T-helper 1 cell treated with Interleukin-12 subunit alpha and Interleukin-12 subunit beta and Interleukin-4 antibody, amounts not matched to agents 30 μg/mL and 1 μg/mL, for 36 hours (primary cell): ENCODE results near the gene FAM98B.
A peak's percentile ranks its signal among the peaks of the same experiment; 100 is the strongest.

Source experiments
- H3K27ac Mint-ChIP-seq: one replicate; pipeline ENCODE4 v1.8.0; 2021; ENCODE audit warnings: mild to moderate bottlenecking, mixed read lengths
- H3K27me3 Mint-ChIP-seq: one replicate; pipeline ENCODE4 v1.8.0; 2021; ENCODE audit warnings: low read depth, mixed read lengths
- H3K36me3 Mint-ChIP-seq: one replicate; pipeline ENCODE4 v1.8.0; 2021; ENCODE audit warnings: low read depth, mixed read lengths
- H3K4me1 Mint-ChIP-seq: one replicate; pipeline ENCODE4 v1.8.0; 2021; ENCODE audit warnings: low read depth, mixed read lengths
- H3K4me3 Mint-ChIP-seq: one replicate; pipeline ENCODE4 v1.8.0; 2021; ENCODE audit warnings: mild to moderate bottlenecking, moderate library complexity, mixed read lengths
- H3K9me3 Mint-ChIP-seq: one replicate; pipeline ENCODE4 v1.8.0; 2021; ENCODE audit warnings: mixed read lengths

FAM98B gene

DNA sequence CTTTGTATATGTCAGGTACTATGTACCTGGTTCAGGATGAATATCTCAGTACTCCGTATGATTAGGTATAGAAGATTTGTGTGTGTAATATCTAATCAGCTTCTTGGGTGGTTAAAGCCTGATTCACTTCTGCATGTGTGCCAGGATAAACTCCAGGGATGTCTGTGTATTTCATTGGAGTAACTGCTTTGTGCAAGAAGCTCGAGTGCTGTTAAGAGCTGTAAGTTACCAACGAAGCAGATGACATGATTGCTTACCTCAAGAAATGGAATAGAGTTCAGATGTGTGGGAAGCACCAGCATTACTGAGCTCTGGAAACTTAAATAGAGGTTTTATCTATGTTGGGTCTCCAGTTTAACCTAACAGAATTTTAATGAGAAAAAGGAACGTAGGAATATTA lies 23.7 kb downstream of the FAM98B start:
- Mint-ChIP-seq H3K4me3 (no peak overlapping the region), H3K27ac (no peak overlapping the region), H3K27me3 (no peaks in the 10 kb centered on the region), H3K9me3 (no peaks in the 10 kb centered on the region), H3K36me3 (peaks cover 31% of the 10 kb centered on the region), H3K4me1 (peaks cover 27% of the 10 kb centered on the region)

- no peaks in the 10 kb centered on the region for H3K27me3 Mint-ChIP-seq
- H3K4me3 Mint-ChIP-seq, result no peak overlapping the region
- no peak overlapping the region for H3K27ac Mint-ChIP-seq
- peaks cover 31% of the 10 kb centered on the region for H3K36me3 Mint-ChIP-seq
- H3K9me3 Mint-ChIP-seq, result no peaks in the 10 kb centered on the region
- peaks cover 27% of the 10 kb centered on the region for H3K4me1 Mint-ChIP-seq
These were observed 25.3 kb downstream of the FAM98B start for GRCh38 chr15:38479266-38479665.

DNA sequence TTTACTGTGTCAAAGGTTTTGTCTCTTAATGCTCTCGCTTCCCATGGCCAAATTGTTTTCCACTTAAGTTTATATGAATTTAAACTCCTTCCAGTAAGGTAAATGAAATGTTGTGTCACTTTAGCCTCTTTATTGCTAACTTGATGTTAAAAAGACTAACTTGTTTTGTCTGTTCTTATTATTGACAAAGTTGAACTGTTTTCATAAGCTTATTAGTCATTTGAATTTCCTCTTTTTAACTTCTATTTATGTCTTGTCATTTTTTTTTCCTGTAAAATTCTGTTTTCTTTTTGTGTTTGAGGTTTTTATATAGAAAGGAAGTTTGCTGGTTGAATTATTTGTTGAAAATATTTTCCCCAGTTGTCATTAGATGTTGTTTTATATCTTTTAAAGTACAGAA lies 25.8 kb downstream of the FAM98B start:
- H3K27me3 Mint-ChIP-seq, result no peaks in the 10 kb centered on the region
- no peak overlapping the region for H3K27ac Mint-ChIP-seq
- peaks cover 23% of the 10 kb centered on the region for H3K4me1 Mint-ChIP-seq
- H3K36me3 Mint-ChIP-seq, result peaks cover 30% of the 10 kb centered on the region
- H3K9me3 Mint-ChIP-seq, result no peaks in the 10 kb centered on the region
- no peak overlapping the region for H3K4me3 Mint-ChIP-seq

DNA sequence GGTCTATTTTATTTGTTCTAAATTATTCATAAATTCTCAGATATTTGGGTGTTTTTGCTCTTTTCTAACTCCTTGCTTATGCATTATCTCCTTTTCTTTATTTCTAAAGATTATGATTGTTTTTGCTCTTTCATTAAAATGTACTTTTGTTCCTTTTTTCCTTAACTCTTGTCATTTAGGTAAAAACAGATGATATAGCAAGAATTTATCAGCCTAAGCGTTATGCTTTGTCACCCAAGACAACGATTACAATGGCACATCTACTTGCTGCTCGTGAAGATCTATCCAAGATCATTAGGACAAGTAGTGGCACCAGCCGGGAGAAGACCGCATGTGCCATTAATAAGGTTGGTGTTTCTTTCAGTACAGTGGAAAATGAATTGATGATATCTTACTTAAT lies 27.2 kb downstream of the FAM98B start:
- peaks cover 36% of the 10 kb centered on the region for H3K36me3 Mint-ChIP-seq
- H3K27ac Mint-ChIP-seq, result peak overlapping the region; percentile 34
- peaks cover 22% of the 10 kb centered on the region for H3K4me1 Mint-ChIP-seq
- H3K9me3 Mint-ChIP-seq, result no peaks in the 10 kb centered on the region
- H3K4me3 Mint-ChIP-seq, result no peak overlapping the region
- no peaks in the 10 kb centered on the region for H3K27me3 Mint-ChIP-seq

- peak overlapping the region; percentile 34 for H3K27ac Mint-ChIP-seq
These were observed 27.8 kb downstream of the FAM98B start for GRCh38 chr15:38481761-38482160.

GRCh38 chr15:38482572-38482971 lies 28.6 kb downstream of the FAM98B start:
- Mint-ChIP-seq H3K9me3 (no peaks in the 10 kb centered on the region), H3K4me3 (no peak overlapping the region), H3K4me1 (peaks cover 28% of the 10 kb centered on the region), H3K36me3 (peaks cover 37% of the 10 kb centered on the region), H3K27ac (peak overlapping the region; percentile 53), H3K27me3 (no peaks in the 10 kb centered on the region)

More at GRCh38 chr15:38481761-38482160, 27.8 kb downstream of the FAM98B start:
- H3K27me3 Mint-ChIP-seq, result no peaks in the 10 kb centered on the region
- no peak overlapping the region for H3K4me3 Mint-ChIP-seq
- peaks cover 36% of the 10 kb centered on the region for H3K36me3 Mint-ChIP-seq
- H3K9me3 Mint-ChIP-seq, result no peaks in the 10 kb centered on the region
- H3K4me1 Mint-ChIP-seq, result peaks cover 24% of the 10 kb centered on the region

GRCh38 chr15:38486936-38487335 lies 33.0 kb downstream of the FAM98B start:
- H3K4me1 Mint-ChIP-seq, result peaks cover 28% of the 10 kb centered on the region
- peaks cover 48% of the 10 kb centered on the region for H3K36me3 Mint-ChIP-seq
- H3K27ac Mint-ChIP-seq, result peak overlapping the region; percentile 69
- H3K4me3 Mint-ChIP-seq, result peak overlapping the region; percentile 38
- H3K27me3 Mint-ChIP-seq, result no peaks in the 10 kb centered on the region
- no peaks in the 10 kb centered on the region for H3K9me3 Mint-ChIP-seq

DNA sequence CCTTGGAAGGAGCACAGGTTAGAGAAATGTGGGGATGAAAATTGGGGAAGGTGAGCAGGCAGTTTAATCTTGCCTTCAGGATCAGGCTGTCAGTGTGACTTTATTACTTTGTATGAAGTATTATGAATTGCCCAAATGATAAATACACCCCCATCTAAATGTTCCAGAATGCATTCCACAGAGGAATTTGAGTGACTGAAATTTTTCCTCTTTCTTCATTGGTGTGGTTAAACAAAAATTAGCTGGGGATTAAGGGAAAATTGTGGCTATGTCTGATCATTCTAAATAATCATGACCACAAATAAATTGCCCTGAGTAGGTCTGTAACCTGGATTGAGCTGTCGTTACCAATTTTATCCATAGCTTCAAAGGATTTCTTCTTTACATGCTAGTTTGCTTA lies 33.5 kb downstream of the FAM98B start:
- peaks cover 45% of the 10 kb centered on the region for H3K36me3 Mint-ChIP-seq
- H3K27ac Mint-ChIP-seq, result peak overlapping the region; percentile 69
- H3K4me1 Mint-ChIP-seq, result peaks cover 27% of the 10 kb centered on the region
- peak overlapping the region; percentile 38 for H3K4me3 Mint-ChIP-seq
- H3K9me3 Mint-ChIP-seq, result no peaks in the 10 kb centered on the region
- no peaks in the 10 kb centered on the region for H3K27me3 Mint-ChIP-seq

GRCh38 chr15:38490242-38490922 lies 36.5 kb downstream of the FAM98B start:
- no peaks in the 10 kb centered on the region for H3K9me3 Mint-ChIP-seq
- H3K4me1 Mint-ChIP-seq, result peaks cover 27% of the 10 kb centered on the region
- H3K4me3 Mint-ChIP-seq, result no peak overlapping the region
- peak overlapping the region; percentile 41 for H3K27ac Mint-ChIP-seq
- no peaks in the 10 kb centered on the region for H3K27me3 Mint-ChIP-seq
- H3K36me3 Mint-ChIP-seq, result peaks cover 58% of the 10 kb centered on the region

- H3K9me3 Mint-ChIP-seq, result peaks cover 8% of the 10 kb centered on the region
- H3K4me3 Mint-ChIP-seq, result no peak overlapping the region
- H3K27ac Mint-ChIP-seq, result peak overlapping the region; percentile 60
- peaks cover 33% of the 10 kb centered on the region for H3K4me1 Mint-ChIP-seq
- H3K36me3 Mint-ChIP-seq, result peaks cover 70% of the 10 kb centered on the region
- no peaks in the 10 kb centered on the region for H3K27me3 Mint-ChIP-seq
These were observed 42.2 kb downstream of the FAM98B start for GRCh38 chr15:38496151-38496550.

GRCh38 chr15:38499651-38500050 lies 45.7 kb downstream of the FAM98B start:
- peak overlapping the region; percentile 68 for H3K27ac Mint-ChIP-seq

DNA sequence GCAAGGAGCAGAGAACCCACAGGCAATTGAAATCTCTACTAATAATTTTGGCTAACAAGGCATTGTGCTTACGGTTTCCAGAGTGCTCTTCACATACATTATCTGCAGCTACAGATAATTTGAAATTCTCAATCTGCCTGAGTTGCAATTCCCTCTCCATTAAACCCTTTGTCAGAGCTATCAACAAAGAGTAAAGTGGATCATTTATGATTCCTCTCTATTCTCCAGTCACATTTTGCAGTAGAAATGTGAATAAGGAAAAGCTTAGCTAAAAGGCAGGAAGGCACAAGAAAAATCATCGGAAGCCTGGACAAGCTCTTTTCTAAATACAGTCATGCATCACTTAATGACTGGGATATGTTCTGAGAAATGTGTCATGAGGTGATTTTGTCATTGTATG lies 49.6 kb downstream of the FAM98B start:
- peaks cover 91% of the 10 kb centered on the region for H3K36me3 Mint-ChIP-seq

More at GRCh38 chr15:38499651-38500050, 45.7 kb downstream of the FAM98B start:
- Mint-ChIP-seq H3K4me3 (no peak overlapping the region), H3K36me3 (peaks cover 84% of the 10 kb centered on the region), H3K4me1 (peaks cover 27% of the 10 kb centered on the region), H3K9me3 (peaks cover 13% of the 10 kb centered on the region), H3K27me3 (no peaks in the 10 kb centered on the region)

DNA sequence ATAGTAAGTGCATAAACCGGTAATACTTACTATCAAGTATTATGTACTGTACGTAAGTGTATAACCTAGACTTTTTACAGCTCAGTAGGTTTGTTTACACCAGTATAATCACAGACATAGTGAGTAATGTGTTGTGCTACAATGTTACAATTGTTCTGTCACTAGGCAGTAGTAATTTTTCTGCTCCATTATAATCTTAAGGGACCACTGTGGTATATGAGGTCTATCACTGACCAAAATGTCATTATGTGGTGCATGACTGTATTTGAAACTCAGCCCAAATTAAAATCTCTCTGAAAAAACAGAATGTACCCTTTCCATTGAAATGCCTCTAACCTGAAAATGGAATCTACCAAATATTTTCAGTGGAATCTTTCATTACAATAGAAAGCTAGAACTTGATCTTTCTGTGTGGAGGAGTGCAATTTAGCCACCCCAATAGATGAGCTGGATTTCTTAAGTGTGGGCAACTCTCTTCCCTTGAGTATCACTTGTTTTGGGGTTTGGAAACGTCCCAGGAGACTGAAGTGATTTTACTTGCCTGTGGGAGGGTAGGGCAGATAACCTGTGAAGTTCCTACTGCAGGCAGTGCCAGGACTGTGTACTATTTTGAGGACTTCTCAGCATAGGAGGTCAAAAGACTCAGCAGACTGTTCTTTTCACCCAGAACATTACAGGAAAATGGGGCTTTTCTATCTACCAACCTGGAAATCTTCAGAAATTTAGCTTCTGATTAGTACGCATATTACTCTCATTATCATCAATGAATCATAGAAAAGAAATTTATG lies 50.9 kb downstream of the FAM98B start:
- Mint-ChIP-seq H3K4me3 (no peak overlapping the region), H3K4me1 (peaks cover 29% of the 10 kb centered on the region), H3K9me3 (peaks cover 11% of the 10 kb centered on the region), H3K36me3 (peaks cover 84% of the 10 kb centered on the region), H3K27ac (peak overlapping the region; percentile 55), H3K27me3 (no peaks in the 10 kb centered on the region)

More for the DNA sequence above, 49.6 kb downstream of the FAM98B start:
- Mint-ChIP-seq H3K4me1 (peaks cover 29% of the 10 kb centered on the region), H3K27me3 (no peaks in the 10 kb centered on the region), H3K27ac (no peak overlapping the region), H3K4me3 (no peak overlapping the region), H3K9me3 (peaks cover 13% of the 10 kb centered on the region)

GRCh38 chr15:38506997-38507396 lies 53.1 kb downstream of the FAM98B start:
- Mint-ChIP-seq H3K4me1 (peaks cover 43% of the 10 kb centered on the region), H3K9me3 (no peaks in the 10 kb centered on the region), H3K36me3 (peaks cover 82% of the 10 kb centered on the region), H3K27me3 (no peaks in the 10 kb centered on the region), H3K4me3 (no peak overlapping the region), H3K27ac (peak overlapping the region; percentile 36)

- Mint-ChIP-seq H3K9me3 (no peaks in the 10 kb centered on the region), H3K36me3 (peaks cover 80% of the 10 kb centered on the region), H3K27ac (peak overlapping the region; percentile 36), H3K27me3 (no peaks in the 10 kb centered on the region), H3K4me3 (no peak overlapping the region), H3K4me1 (peaks cover 46% of the 10 kb centered on the region)
These were observed 53.6 kb downstream of the FAM98B start for GRCh38 chr15:38507570-38507969.
